CD14-positive monocyte (primary cell): ENCODE data around the gene ENTREP3. TPM values are rescaled to one million over a fixed set of nuclear protein-coding genes. Genes with fewer than 3 reads are reported as not detected.

Experiments
- DNase-seq, 3 donors: peaks; one replicate each; pipeline ENCODE4 v3.0.0-alpha.2; 2011 to 2022
- H2AFZ ChIP-seq: 2 replicates; pipeline ENCODE4 v1.6.0; 2012; ENCODE audit warnings: mild to moderate bottlenecking, low read depth, low read length, inconsistent platforms; ENCODE audit not compliant: insufficient read depth, poor library complexity, severe bottlenecking
- H3K27ac ChIP-seq, 2 donors: 1 replicate in 1 of 2; 2 replicates in 1 of 2; pipeline ENCODE4 v1.5.1; 2012 to 2013; ENCODE audit warnings: low read length in 2 of 2, control low read depth in 1 of 2, inconsistent platforms in 1 of 2, low read depth in 1 of 2, mild to moderate bottlenecking in 1 of 2
- H3K27me3 ChIP-seq, 2 donors: one replicate each; pipeline versions ENCODE4 v1.6.0 to v1.6.1; 2011 to 2013; ENCODE audit warnings: low read length in 2 of 2; ENCODE audit not compliant: control insufficient read depth in 2 of 2, insufficient read depth in 2 of 2
- H3K36me3 ChIP-seq, 2 donors: replicated peaks in 1 of 2; 1 replicate in 1 of 2; 2 replicates in 1 of 2; pipeline versions ENCODE4 v1.5.1 to v1.6.1; 2012 to 2013; ENCODE audit warnings: low read length in 2 of 2, control low read depth in 1 of 2, inconsistent platforms in 1 of 2, mild to moderate bottlenecking in 1 of 2; ENCODE audit not compliant: insufficient read depth in 2 of 2, control insufficient read depth in 1 of 2
- H3K4me1 ChIP-seq, 2 donors: 1 replicate in 1 of 2; 2 replicates in 1 of 2; pipeline versions ENCODE4 v1.5.1 to v1.6.1; 2012 to 2013; ENCODE audit warnings: low read length in 2 of 2, control low read depth in 1 of 2, inconsistent platforms in 1 of 2, mild to moderate bottlenecking in 1 of 2, moderate library complexity in 1 of 2; ENCODE audit not compliant: insufficient read depth in 2 of 2, control insufficient read depth in 1 of 2
- H3K4me2 ChIP-seq: replicated peaks from 2 replicates; pipeline ENCODE3; 2012; ENCODE audit warnings: low read length, moderate library complexity, mild to moderate bottlenecking; ENCODE audit not compliant: poor library complexity, severe bottlenecking; ENCODE audit errors: extremely low read depth
- H3K4me3 ChIP-seq, 3 experiments: fragments of 200-600 bp in 1 of 3; sonication (generic) in 1 of 3; replicated peaks in 1 of 3; 1 replicate in 2 of 3; 2 replicates in 1 of 3; pipeline ENCODE4 v1.5.1; 2011 to 2013; ENCODE audit warnings: low read length in 3 of 3, mild to moderate bottlenecking in 3 of 3, control low read depth in 2 of 3, low read depth in 2 of 3, inconsistent platforms in 1 of 3, moderate library complexity in 1 of 3
- H3K79me2 ChIP-seq: 2 replicates; pipeline ENCODE4 v1.6.0; 2012; ENCODE audit warnings: mild to moderate bottlenecking, control low read depth, inconsistent platforms, low read length, moderate library complexity; ENCODE audit not compliant: insufficient read depth
- H3K9ac ChIP-seq: 2 replicates; pipeline ENCODE4 v1.6.0; 2017; ENCODE audit warnings: low read length, mild to moderate bottlenecking; ENCODE audit not compliant: insufficient read depth, poor library complexity, severe bottlenecking
- H3K9me3 ChIP-seq, 2 donors: replicated peaks in 1 of 2; 1 replicate in 1 of 2; 2 replicates in 1 of 2; pipeline versions ENCODE4 v1.5.1 to v1.6.1; 2012 to 2013; ENCODE audit warnings: low read length in 2 of 2, control low read depth in 1 of 2; ENCODE audit not compliant: control insufficient read depth in 1 of 2, insufficient read depth in 1 of 2
- H4K20me1 ChIP-seq: 2 replicates; pipeline ENCODE4 v1.6.0; 2012; ENCODE audit warnings: mild to moderate bottlenecking, low read length, control low read depth, moderate library complexity; ENCODE audit not compliant: insufficient read depth
- H3K27ac Mint-ChIP-seq, 7 donors: one replicate each; pipeline ENCODE4 v1.8.0; 2020; ENCODE audit warnings: mild to moderate bottlenecking in 7 of 7, mixed read lengths in 7 of 7, moderate library complexity in 6 of 7, inconsistent platforms in 2 of 7
- H3K27me3 Mint-ChIP-seq, 3 donors: one replicate each; pipeline ENCODE4 v1.8.0; 2021 to 2022; ENCODE audit warnings: low read depth in 3 of 3, mild to moderate bottlenecking in 3 of 3, mixed read lengths in 3 of 3, moderate library complexity in 3 of 3, inconsistent platforms in 1 of 3
- H3K36me3 Mint-ChIP-seq, 2 donors: one replicate each; pipeline ENCODE4 v1.8.0; 2020; ENCODE audit warnings: mixed read lengths in 2 of 2, inconsistent platforms in 1 of 2, mild to moderate bottlenecking in 1 of 2
- H3K4me1 Mint-ChIP-seq: one replicate; pipeline ENCODE4 v1.8.0; 2020; ENCODE audit warnings: mild to moderate bottlenecking, mixed read lengths
- H3K4me3 Mint-ChIP-seq, 2 donors: one replicate each; pipeline ENCODE4 v1.8.0; 2020; ENCODE audit warnings: mild to moderate bottlenecking in 2 of 2, mixed read lengths in 2 of 2, moderate library complexity in 1 of 2
- H3K9me3 Mint-ChIP-seq, 7 donors: one replicate each; pipeline ENCODE4 v1.8.0; 2020 to 2022; ENCODE audit warnings: mixed read lengths in 7 of 7, mild to moderate bottlenecking in 6 of 7, moderate library complexity in 6 of 7, inconsistent platforms in 2 of 7
- WGBS: methylation state at CpG from one replicate; pipeline ENCODE4 v1.1.5; 2013; ENCODE audit warnings: missing lambda C conversion rate; ENCODE audit not compliant: insufficient coverage; 5-methylcytosine and 5-hydroxymethylcytosine counted together
- intact Hi-C, 2 donors: fragments of 100-400 bp; cut with micrococcal nuclease; formaldehyde crosslinking; loops; one replicate each; pipeline versions ENCODE4 v1.15.0 to v1.15.1; 2023
- polyA plus RNA-seq, 3 donors: library from polyadenylated mRNA; depleted of rRNA in 1 of 3; unstranded in 2 of 3; stranded (reverse) in 1 of 3; fragments of 300-500 nt in 2 of 3; fragments of >200 nt in 1 of 3; fragmentation: Illumina TruSeq in 2 of 3; gene quantifications; 1 replicate in 2 of 3; 2 replicates in 1 of 3; pipeline ENCODE4 v1.2.3, GENCODE V29; 2012 to 2021
- TF ChIP-seq, protein P1 (sequence below): fragments of 200-600 bp; IDR thresholded peaks from one replicate; pipeline ENCODE4 v1.8.0; 2022; ENCODE audit warnings: antibody characterized with exemption, mild to moderate bottlenecking

Gene ENTREP3
- polyA plus RNA-seq, 3 donors: 0.87 to 7.5 (median 1.9) TPM

DNA sequence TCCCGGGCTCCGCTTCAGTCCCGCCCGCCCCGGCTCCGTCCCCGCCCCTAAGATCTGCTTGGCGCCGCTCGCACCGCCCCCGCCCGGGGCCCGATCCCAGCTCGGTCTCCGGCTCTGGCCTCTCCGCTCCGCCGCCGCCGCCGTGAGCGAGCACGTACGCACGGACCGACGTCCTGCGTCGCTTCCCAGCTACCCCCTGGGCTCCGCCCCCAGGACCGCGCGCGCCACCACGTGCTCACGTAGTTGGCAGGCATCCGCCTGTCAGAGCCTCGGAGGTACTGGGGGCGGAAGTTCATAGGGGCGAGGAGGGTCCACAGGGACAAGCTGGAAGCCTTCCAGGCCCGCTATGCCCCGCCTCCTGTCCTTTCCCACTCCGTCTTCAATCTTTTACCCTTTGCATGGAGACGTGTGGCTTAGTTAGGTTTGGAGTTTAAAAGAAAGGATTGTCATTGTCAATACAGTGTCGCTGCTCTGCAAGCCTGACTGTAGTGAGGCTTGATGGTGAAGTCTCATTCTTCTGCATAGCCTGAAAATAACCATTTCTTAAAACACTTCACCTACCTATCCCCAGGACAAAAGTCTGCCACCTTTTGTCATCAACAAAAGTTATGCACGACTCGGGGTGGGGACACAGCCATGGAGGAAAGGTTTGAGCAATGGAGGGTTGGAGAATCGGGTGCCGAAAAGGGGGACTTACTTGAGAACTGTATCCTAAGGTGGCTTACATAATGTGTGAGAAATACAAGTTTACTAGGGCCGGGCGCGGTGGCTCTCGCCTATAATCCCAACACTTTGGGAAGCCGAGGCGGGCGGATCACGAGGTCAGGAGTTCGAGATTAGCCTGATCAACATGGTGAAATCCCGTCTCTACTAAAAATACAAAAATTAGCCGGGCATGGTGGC is 18.3 kb upstream of the ENTREP3 start, which contains the start of gene CLK2:
CLK2 (minus strand) TSS at position 162 of the 903 bp plus-strand sequence. CDS start 2,527 bp downstream, outside the sequence.
- Mint-ChIP-seq H3K4me3 (peak within 1 kb of the TSS; percentile 90 to 93), H3K9me3 (no peaks in the 10 kb centered on the region), H3K36me3 (peaks cover 24 to 28% of the 10 kb centered on the region in 2 donors), H3K27ac (peak within 1 kb of the TSS; percentile 88 to 95 (median 91)), H3K27me3 (peaks cover 4 to 10% (median 9%) of the 10 kb centered on the region in 3 donors), H3K4me1 (peaks cover 31% of the 10 kb centered on the region)
- H3K4me2 ChIP-seq: peak within 1 kb of the TSS; percentile 77
- H3K79me2 ChIP-seq: peaks cover 34% of the 10 kb centered on the region
- peak within 1 kb of the TSS; percentile 46 to 80 for H3K27ac ChIP-seq
- H3K9me3 ChIP-seq: no peaks in the 10 kb centered on the region
- peak; percentile 89 to 92 (median 90) for DNase-seq
- peaks cover 31% of the 10 kb centered on the region for H4K20me1 ChIP-seq
- H3K4me3 ChIP-seq: peak within 1 kb of the TSS; percentile 69 to 97 (median 83)
- TF ChIP-seq, protein P1, sequence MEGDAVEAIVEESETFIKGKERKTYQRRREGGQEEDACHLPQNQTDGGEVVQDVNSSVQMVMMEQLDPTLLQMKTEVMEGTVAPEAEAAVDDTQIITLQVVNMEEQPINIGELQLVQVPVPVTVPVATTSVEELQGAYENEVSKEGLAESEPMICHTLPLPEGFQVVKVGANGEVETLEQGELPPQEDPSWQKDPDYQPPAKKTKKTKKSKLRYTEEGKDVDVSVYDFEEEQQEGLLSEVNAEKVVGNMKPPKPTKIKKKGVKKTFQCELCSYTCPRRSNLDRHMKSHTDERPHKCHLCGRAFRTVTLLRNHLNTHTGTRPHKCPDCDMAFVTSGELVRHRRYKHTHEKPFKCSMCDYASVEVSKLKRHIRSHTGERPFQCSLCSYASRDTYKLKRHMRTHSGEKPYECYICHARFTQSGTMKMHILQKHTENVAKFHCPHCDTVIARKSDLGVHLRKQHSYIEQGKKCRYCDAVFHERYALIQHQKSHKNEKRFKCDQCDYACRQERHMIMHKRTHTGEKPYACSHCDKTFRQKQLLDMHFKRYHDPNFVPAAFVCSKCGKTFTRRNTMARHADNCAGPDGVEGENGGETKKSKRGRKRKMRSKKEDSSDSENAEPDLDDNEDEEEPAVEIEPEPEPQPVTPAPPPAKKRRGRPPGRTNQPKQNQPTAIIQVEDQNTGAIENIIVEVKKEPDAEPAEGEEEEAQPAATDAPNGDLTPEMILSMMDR: no peak
- peak within 1 kb of the TSS; percentile 77 for H3K9ac ChIP-seq
- WGBS: 14% methylated on average over 42 of the region's 61 CpGs
- peaks cover 0 to 11% of the 10 kb centered on the region in 2 donors for H3K27me3 ChIP-seq
- intact Hi-C loops: no loop called here
- H3K4me1 ChIP-seq: peaks cover 30 to 42% of the 10 kb centered on the region in 2 donors
- peak within 1 kb of the TSS; percentile 87 for H2AFZ ChIP-seq
- H3K36me3 ChIP-seq: peaks cover 22 to 27% of the 10 kb centered on the region in 2 donors

DNA sequence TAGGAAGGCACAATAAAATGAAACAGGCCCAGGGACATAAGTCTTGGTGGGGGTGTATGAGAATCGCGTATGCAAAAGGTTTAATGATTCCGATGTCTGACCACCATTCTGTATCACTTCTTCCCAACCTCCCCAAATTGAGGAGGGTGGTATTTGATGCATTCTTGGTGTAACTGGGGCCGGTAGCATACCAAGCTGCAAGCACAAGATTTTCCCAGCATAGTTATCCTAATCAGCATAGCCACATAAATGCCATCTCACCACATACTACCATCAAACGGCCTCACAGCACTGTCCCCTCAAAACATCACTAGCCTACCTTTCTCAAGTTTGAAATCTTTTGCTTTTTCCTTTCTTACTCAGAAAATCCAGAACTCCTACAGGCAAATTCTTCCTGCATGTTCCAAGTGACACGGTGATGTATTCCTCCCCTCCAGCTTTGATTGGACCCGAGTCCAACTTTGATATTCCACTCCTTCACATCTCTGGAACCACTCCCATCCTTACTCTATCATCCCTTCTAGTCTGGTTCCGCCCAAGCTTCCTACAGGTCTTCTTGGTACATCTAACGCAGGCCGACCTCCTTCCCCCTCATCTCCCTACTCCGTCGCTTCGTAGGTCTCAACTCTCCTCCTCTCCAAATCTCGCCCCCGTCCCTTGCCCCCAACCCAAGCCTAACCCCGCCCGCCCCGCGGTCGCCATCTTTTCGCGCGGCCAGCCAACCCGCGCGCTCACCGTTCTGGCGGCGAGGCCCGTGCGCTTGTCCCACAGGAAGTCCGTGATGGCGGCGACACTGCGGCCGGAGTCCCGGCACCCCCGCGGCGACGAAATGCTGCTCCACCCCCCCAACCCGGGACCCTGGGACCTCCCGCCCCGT is 17.4 kb upstream of the ENTREP3 start:
- DNase-seq: peak in 2 of 3 donors; percentile 42 to 46
- H3K9ac ChIP-seq: peak overlapping the region; percentile 77
- TF ChIP-seq, protein P1: no peak
- Mint-ChIP-seq H3K27me3 (peaks cover 0 to 2% (median 2%) of the 10 kb centered on the region in 3 donors), H3K27ac (peak overlapping the region; percentile 78 to 95 (median 91)), H3K4me3 (peak overlapping the region; percentile 90 to 93), H3K36me3 (peaks cover 32 to 37% of the 10 kb centered on the region in 2 donors), H3K4me1 (peaks cover 23% of the 10 kb centered on the region), H3K9me3 (no peaks in the 10 kb centered on the region)
- peaks cover 40% of the 10 kb centered on the region for H4K20me1 ChIP-seq
- H3K4me1 ChIP-seq: peaks cover 23 to 34% of the 10 kb centered on the region in 2 donors
- peak overlapping the region; percentile 87 for H2AFZ ChIP-seq
- H3K36me3 ChIP-seq: peaks cover 31 to 36% of the 10 kb centered on the region in 2 donors
- 0% methylated on average over 37 of the region's 44 CpGs for WGBS
- H3K4me3 ChIP-seq: peak overlapping the region; percentile 69 to 97 (median 83)
- peaks cover 34% of the 10 kb centered on the region for H3K79me2 ChIP-seq
- peak overlapping the region; percentile 77 for H3K4me2 ChIP-seq
- H3K27ac ChIP-seq: peak overlapping the region; percentile 46 to 80
- intact Hi-C loops: no loop called here
- no peaks in the 10 kb centered on the region for H3K9me3 ChIP-seq
- peaks cover 0 to 2% of the 10 kb centered on the region in 2 donors for H3K27me3 ChIP-seq
